NCI-H345 (cell line): ENCODE measurements around the gene HOXB8.

Experiments used
- DNase-seq: peaks from one replicate; lab custom pipeline; 2025; lab: John Stamatoyannopoulos, UW

Gene HOXB8

GRCh38 chr17:48624544-48625494 lies 9.7 kb upstream of the HOXB8 start:
- peak; percentile 27 for DNase-seq

GRCh38 chr17:48624118-48624517 lies 9.0 kb upstream of the HOXB8 start:
- no peak for DNase-seq

GRCh38 chr17:48623583-48623982 lies 8.5 kb upstream of the HOXB8 start:
- DNase-seq = no peak

- no peak for DNase-seq
Observed at GRCh38 chr17:48622857-48623256, 7.8 kb upstream of the HOXB8 start.

- no peak for DNase-seq
Observed at GRCh38 chr17:48621410-48622392, 6.6 kb upstream of the HOXB8 start.

GRCh38 chr17:48620461-48621139 lies 5.5 kb upstream of the HOXB8 start:
- no peak for DNase-seq

GRCh38 chr17:48619826-48620449 lies 4.8 kb upstream of the HOXB8 start:
- no peak for DNase-seq

- DNase-seq = peak; percentile 79
Observed at GRCh38 chr17:48618256-48618896, 3.3 kb upstream of the HOXB8 start.

- no peak for DNase-seq
Observed at GRCh38 chr17:48617471-48618255, 2.6 kb upstream of the HOXB8 start.

GRCh38 chr17:48616717-48617470 lies 1.8 kb upstream of the HOXB8 start:
- DNase-seq = no peak

- DNase-seq = no peak
Observed at GRCh38 chr17:48615963-48616716, 1.0 kb upstream of the HOXB8 start.

GRCh38 chr17:48613862-48614694 lies 1.0 kb downstream of the HOXB8 start:
- DNase-seq = no peak

GRCh38 chr17:48612854-48613691 lies 2.0 kb downstream of the HOXB8 start:
- DNase-seq = peak; percentile 65

- DNase-seq = peak; percentile 87
Observed at GRCh38 chr17:48612456-48612853, 2.6 kb downstream of the HOXB8 start.

- peak; percentile 97 for DNase-seq
Observed at GRCh38 chr17:48611681-48612455, 3.2 kb downstream of the HOXB8 start.

- peak; percentile 75 for DNase-seq
Observed at GRCh38 chr17:48611213-48611612, 3.9 kb downstream of the HOXB8 start.
